Natural killer cell (primary cell): ENCODE data around the gene KMT2A. TPM values are rescaled to one million over a fixed set of nuclear protein-coding genes. Genes with fewer than 3 reads are reported as not detected.

Experiments used
- ATAC-seq, 3 donors: fragments of 150-1000 bp in 2 of 3; fragments of 200-7000 bp in 1 of 3; cut with Tn5 transposase; 1 replicate in 1 of 3; 2 replicates in 2 of 3; pipeline ENCODE4 v1.10.0; 2021; ENCODE audit warnings: mild to moderate bottlenecking in 2 of 3, moderate library complexity in 2 of 3
- DNase-seq, 2 donors: peaks; one replicate each; pipeline versions ENCODE4 v3.0.0 to v3.0.0-alpha.2; 2013 to 2021; ENCODE audit warnings: mixed read lengths in 1 of 2
- H3K27ac ChIP-seq: one replicate; pipeline ENCODE4 v1.5.1; 2013; ENCODE audit warnings: mild to moderate bottlenecking, low read length
- H3K27me3 ChIP-seq: one replicate; pipeline ENCODE4 v1.6.1; 2013; ENCODE audit warnings: low read length; ENCODE audit not compliant: control insufficient read depth, insufficient read depth
- H3K36me3 ChIP-seq: one replicate; pipeline ENCODE4 v1.6.1; 2013; ENCODE audit warnings: low read length; ENCODE audit not compliant: control insufficient read depth, insufficient read depth
- H3K4me1 ChIP-seq: one replicate; pipeline ENCODE4 v1.6.1; 2013; ENCODE audit warnings: low read length; ENCODE audit not compliant: control insufficient read depth, insufficient read depth
- H3K4me3 ChIP-seq: one replicate; pipeline ENCODE4 v1.5.1; 2013; ENCODE audit warnings: low read length
- H3K9me3 ChIP-seq: one replicate; pipeline ENCODE4 v1.6.1; 2013; ENCODE audit warnings: low read length; ENCODE audit not compliant: control insufficient read depth, insufficient read depth
- H3K27ac Mint-ChIP-seq, 2 donors: one replicate each; pipeline ENCODE4 v1.8.0; 2022; ENCODE audit warnings: mild to moderate bottlenecking in 2 of 2, mixed read lengths in 2 of 2, moderate library complexity in 1 of 2
- H3K27me3 Mint-ChIP-seq, 2 donors: one replicate each; pipeline ENCODE4 v1.8.0; 2022; ENCODE audit warnings: low read depth in 2 of 2, mixed read lengths in 2 of 2
- H3K36me3 Mint-ChIP-seq: one replicate; pipeline ENCODE4 v1.8.0; 2022; ENCODE audit warnings: mixed read lengths
- H3K4me1 Mint-ChIP-seq, 2 donors: one replicate each; pipeline ENCODE4 v1.8.0; 2022; ENCODE audit warnings: mixed read lengths in 2 of 2
- H3K4me3 Mint-ChIP-seq: one replicate; pipeline ENCODE4 v1.8.0; 2022; ENCODE audit warnings: mild to moderate bottlenecking, moderate library complexity, mixed read lengths
- H3K9me3 Mint-ChIP-seq, 2 donors: one replicate each; pipeline ENCODE4 v1.8.0; 2022; ENCODE audit warnings: mixed read lengths in 2 of 2
- WGBS: methylation state at CpG from one replicate; pipeline ENCODE4 v1.1.7; 2013; ENCODE audit warnings: missing lambda C conversion rate; ENCODE audit not compliant: insufficient coverage; 5-methylcytosine and 5-hydroxymethylcytosine counted together
- intact Hi-C: fragments of 100-400 bp; cut with micrococcal nuclease; formaldehyde crosslinking; loops from one replicate; pipeline ENCODE4 v1.14.2; 2022
- total RNA-seq, 4 donors: library from RNA; stranded (reverse); fragments of 120-200 nt in 1 of 4; gene quantifications; one replicate each; pipeline versions ENCODE4 v1.2.3 to v1.2.4, GENCODE V29; 2013 to 2022
- TF ChIP-seq, protein P1 (sequence below): fragments of 200-600 bp; IDR thresholded peaks from one replicate; pipeline ENCODE4 v1.8.0; 2022; ENCODE audit warnings: antibody characterized with exemption

KMT2A gene
- total RNA-seq, 3 donors from 2014 or later (not counting 1 experiment from before 2014, with no cell fraction given) = 146 to 176 (median 157) TPM

DNA sequence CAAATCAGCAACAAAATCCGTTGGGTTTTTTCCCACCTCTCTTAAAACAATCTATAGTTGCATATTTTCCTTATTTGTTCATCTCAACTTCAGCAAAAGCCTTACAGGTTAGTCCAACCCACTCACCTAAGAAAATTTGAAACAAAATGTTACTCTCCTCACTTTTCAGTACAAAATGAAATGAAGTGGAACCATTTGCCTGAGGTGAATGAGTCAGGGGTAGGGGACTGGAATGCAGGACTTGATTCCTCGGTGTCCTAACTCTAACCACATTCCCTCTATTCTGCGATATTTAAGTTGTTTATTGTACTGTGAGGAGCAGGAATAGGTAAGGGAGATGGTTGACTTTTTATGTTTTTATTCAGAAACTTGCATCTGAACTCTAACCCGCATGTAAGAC lies 18.5 kb upstream of the KMT2A start:
- ATAC-seq (no peak), DNase-seq (no peak)
- H3K4me3 ChIP-seq = no peak overlapping the region
- H3K9me3 ChIP-seq = no peaks in the 10 kb centered on the region
- Mint-ChIP-seq H3K27me3 (no peaks in the 10 kb centered on the region), H3K4me3 (no peak overlapping the region), H3K36me3 (no peaks in the 10 kb centered on the region), H3K9me3 (no peaks in the 10 kb centered on the region), H3K27ac (no peak overlapping the region), H3K4me1 (peaks cover 0 to 6% of the 10 kb centered on the region in 2 donors)
- H3K36me3 ChIP-seq = no peaks in the 10 kb centered on the region
- 90% methylated on average over 3 of the region's 4 CpGs for WGBS
- H3K27ac ChIP-seq = no peak overlapping the region
- intact Hi-C loops = no loop called here
- H3K27me3 ChIP-seq = no peaks in the 10 kb centered on the region
- TF ChIP-seq, protein P1, sequence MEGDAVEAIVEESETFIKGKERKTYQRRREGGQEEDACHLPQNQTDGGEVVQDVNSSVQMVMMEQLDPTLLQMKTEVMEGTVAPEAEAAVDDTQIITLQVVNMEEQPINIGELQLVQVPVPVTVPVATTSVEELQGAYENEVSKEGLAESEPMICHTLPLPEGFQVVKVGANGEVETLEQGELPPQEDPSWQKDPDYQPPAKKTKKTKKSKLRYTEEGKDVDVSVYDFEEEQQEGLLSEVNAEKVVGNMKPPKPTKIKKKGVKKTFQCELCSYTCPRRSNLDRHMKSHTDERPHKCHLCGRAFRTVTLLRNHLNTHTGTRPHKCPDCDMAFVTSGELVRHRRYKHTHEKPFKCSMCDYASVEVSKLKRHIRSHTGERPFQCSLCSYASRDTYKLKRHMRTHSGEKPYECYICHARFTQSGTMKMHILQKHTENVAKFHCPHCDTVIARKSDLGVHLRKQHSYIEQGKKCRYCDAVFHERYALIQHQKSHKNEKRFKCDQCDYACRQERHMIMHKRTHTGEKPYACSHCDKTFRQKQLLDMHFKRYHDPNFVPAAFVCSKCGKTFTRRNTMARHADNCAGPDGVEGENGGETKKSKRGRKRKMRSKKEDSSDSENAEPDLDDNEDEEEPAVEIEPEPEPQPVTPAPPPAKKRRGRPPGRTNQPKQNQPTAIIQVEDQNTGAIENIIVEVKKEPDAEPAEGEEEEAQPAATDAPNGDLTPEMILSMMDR = no peak
- no peaks in the 10 kb centered on the region for H3K4me1 ChIP-seq

GRCh38 chr11:118418766-118419165 lies 17.5 kb upstream of the KMT2A start:
- 92% methylated on average over 4 of the region's 5 CpGs for WGBS
- no peaks in the 10 kb centered on the region for H3K9me3 Mint-ChIP-seq
- H3K36me3 ChIP-seq = no peaks in the 10 kb centered on the region
- H3K27me3 Mint-ChIP-seq = no peaks in the 10 kb centered on the region
- intact Hi-C loops = no loop called here
- no peaks in the 10 kb centered on the region for H3K36me3 Mint-ChIP-seq
- ATAC-seq (no peak), DNase-seq (no peak)
- H3K9me3 ChIP-seq = no peaks in the 10 kb centered on the region
- TF ChIP-seq, protein P1 = no peak
- H3K27ac Mint-ChIP-seq = no peak overlapping the region
- H3K4me3 ChIP-seq = no peak overlapping the region
- H3K4me1 ChIP-seq = no peaks in the 10 kb centered on the region
- no peak overlapping the region for H3K27ac ChIP-seq
- H3K27me3 ChIP-seq = no peaks in the 10 kb centered on the region
- H3K4me1 Mint-ChIP-seq = peaks cover 0 to under 1% of the 10 kb centered on the region in 2 donors
- H3K4me3 Mint-ChIP-seq = no peak overlapping the region

- Mint-ChIP-seq H3K27ac (no peak overlapping the region), H3K27me3 (no peaks in the 10 kb centered on the region), H3K4me3 (no peak overlapping the region), H3K4me1 (no peaks in the 10 kb centered on the region), H3K9me3 (no peaks in the 10 kb centered on the region), H3K36me3 (no peaks in the 10 kb centered on the region)
- Histone ChIP-seq H3K27me3 (no peaks in the 10 kb centered on the region), H3K36me3 (no peaks in the 10 kb centered on the region), H3K4me1 (no peaks in the 10 kb centered on the region), H3K27ac (no peak overlapping the region), H3K9me3 (no peaks in the 10 kb centered on the region), H3K4me3 (no peak overlapping the region)
- ATAC-seq (no peak), DNase-seq (no peak)
- 0% methylated on average over 1 of the region's 1 CpG for WGBS
- TF ChIP-seq, protein P1 = no peak
- intact Hi-C loops = no loop called here
Measured at GRCh38 chr11:118427707-118428106, 8.6 kb upstream of the KMT2A start.

- intact Hi-C loops = no loop called here
- no peaks in the 10 kb centered on the region for H3K36me3 Mint-ChIP-seq
- TF ChIP-seq, protein P1 = no peak
- DNase-seq = no peak
- H3K27me3 Mint-ChIP-seq = no peaks in the 10 kb centered on the region
- no peaks in the 10 kb centered on the region for H3K9me3 Mint-ChIP-seq
- no peaks in the 10 kb centered on the region for H3K27me3 ChIP-seq
- no peak overlapping the region for H3K4me3 ChIP-seq
- H3K27ac Mint-ChIP-seq = no peak overlapping the region
- WGBS = 100% methylated on average over 1 of the region's 2 CpGs
- no peak overlapping the region for H3K27ac ChIP-seq
- no peak for ATAC-seq
- H3K4me1 Mint-ChIP-seq = peaks cover 17 to 20% of the 10 kb centered on the region in 2 donors
- H3K36me3 ChIP-seq = no peaks in the 10 kb centered on the region
- H3K4me1 ChIP-seq = peaks cover 13% of the 10 kb centered on the region
- H3K4me3 Mint-ChIP-seq = no peak overlapping the region
- no peaks in the 10 kb centered on the region for H3K9me3 ChIP-seq
Measured at GRCh38 chr11:118430956-118431355, 5.3 kb upstream of the KMT2A start.
